Activated T-cell treated with anti-CD3 and anti-CD28 coated beads, Interleukin-2, amount 50 U/mL, for 48 hours (primary cell): ENCODE data around the gene ITPR2.

ENCODE experiments used
- DNase-seq, 2 experiments: peaks; one replicate each; pipeline ENCODE4 v3.0.0-alpha.2; 2020

ITPR2 gene

GRCh38 chr12:26821212-26821701, 11.7 kb downstream of the ITPR2 start:
- no peak for DNase-seq

- no peak for DNase-seq
These were observed 14.4 kb downstream of the ITPR2 start for GRCh38 chr12:26818636-26819035.

GRCh38 chr12:26818201-26818600, 14.8 kb downstream of the ITPR2 start:
- DNase-seq: no peak

GRCh38 chr12:26817183-26817591, 15.8 kb downstream of the ITPR2 start:
- DNase-seq: no peak

- no peak for DNase-seq
These were observed 19.2 kb downstream of the ITPR2 start for GRCh38 chr12:26813812-26814211.

- no peak for DNase-seq
These were observed 22.7 kb downstream of the ITPR2 start for GRCh38 chr12:26810330-26810729.

- DNase-seq: no peak
These were observed 23.2 kb downstream of the ITPR2 start for GRCh38 chr12:26809611-26810285.

- no peak for DNase-seq
These were observed 24.1 kb downstream of the ITPR2 start for GRCh38 chr12:26808766-26809476.

- no peak for DNase-seq
These were observed 25.7 kb downstream of the ITPR2 start for GRCh38 chr12:26807292-26807691.

GRCh38 chr12:26806556-26806955, 26.4 kb downstream of the ITPR2 start:
- no peak for DNase-seq

- no peak for DNase-seq
These were observed 27.5 kb downstream of the ITPR2 start for GRCh38 chr12:26805401-26805971.

GRCh38 chr12:26803552-26803951, 29.4 kb downstream of the ITPR2 start:
- DNase-seq: no peak

- DNase-seq: no peak
These were observed 31.5 kb downstream of the ITPR2 start for GRCh38 chr12:26801486-26801885.

- no peak for DNase-seq
These were observed 32.1 kb downstream of the ITPR2 start for GRCh38 chr12:26800858-26801257.

GRCh38 chr12:26800347-26800746, 32.6 kb downstream of the ITPR2 start:
- DNase-seq: no peak

- DNase-seq: no peak
These were observed 33.3 kb downstream of the ITPR2 start for GRCh38 chr12:26799741-26800140.

- DNase-seq: no peak
These were observed 34.4 kb downstream of the ITPR2 start for GRCh38 chr12:26798640-26799039.

GRCh38 chr12:26798023-26798422, 35.0 kb downstream of the ITPR2 start:
- DNase-seq: no peak

- no peak for DNase-seq
These were observed 37.1 kb downstream of the ITPR2 start for GRCh38 chr12:26795910-26796309.

GRCh38 chr12:26791301-26791791, 41.6 kb downstream of the ITPR2 start:
- no peak for DNase-seq

GRCh38 chr12:26790645-26790994, 42.4 kb downstream of the ITPR2 start:
- no peak for DNase-seq

- no peak for DNase-seq
These were observed 43.0 kb downstream of the ITPR2 start for GRCh38 chr12:26789731-26790644.
